NCI-H2107 (cell line): ENCODE data around the gene POLA1.

Experiments used
- DNase-seq: peaks from one replicate; lab custom pipeline; 2025; lab: John Stamatoyannopoulos, UW

POLA1 gene

DNA sequence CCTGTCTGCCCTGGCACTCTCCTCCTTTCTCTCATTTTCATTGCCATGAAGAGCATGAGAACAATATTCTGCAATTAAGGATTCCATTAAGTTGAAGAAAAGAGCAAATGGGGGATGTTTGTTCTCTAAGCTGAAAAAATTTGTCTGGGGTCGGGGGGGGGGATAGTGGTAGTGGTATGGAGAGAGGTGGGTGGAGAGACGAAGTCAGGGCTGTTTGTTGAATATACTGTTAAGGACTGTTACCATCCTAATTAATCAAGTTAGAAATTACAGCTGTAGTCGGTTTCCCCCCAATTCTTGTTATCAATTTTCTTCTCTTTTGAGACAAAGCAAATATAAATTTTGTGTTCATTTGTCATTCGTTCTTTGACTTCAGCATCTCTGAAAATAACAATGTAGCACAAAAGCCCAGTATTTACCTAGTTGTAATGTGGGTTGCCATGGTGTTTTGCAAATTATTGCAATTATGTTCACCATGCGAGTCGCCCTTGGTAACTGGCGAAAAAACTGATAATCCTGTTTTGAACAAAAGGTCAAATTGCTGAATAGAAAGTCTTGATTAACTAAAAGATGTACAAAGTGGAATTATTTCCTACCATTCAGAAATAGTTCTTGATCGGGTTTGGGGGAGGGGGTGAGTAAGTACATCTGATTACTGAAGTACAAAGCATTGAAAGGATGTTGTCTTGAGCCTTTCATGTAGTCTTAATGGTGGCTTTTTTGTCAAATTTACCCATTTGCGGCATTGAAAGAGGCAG, 183.0 kb downstream of the POLA1 start:
- DNase-seq, result no peak

- DNase-seq, result no peak
Measured at GRCh38 chrX:24877288-24877664, 183.6 kb downstream of the POLA1 start.

GRCh38 chrX:24877854-24878650, 184.3 kb downstream of the POLA1 start:
- no peak for DNase-seq

DNA sequence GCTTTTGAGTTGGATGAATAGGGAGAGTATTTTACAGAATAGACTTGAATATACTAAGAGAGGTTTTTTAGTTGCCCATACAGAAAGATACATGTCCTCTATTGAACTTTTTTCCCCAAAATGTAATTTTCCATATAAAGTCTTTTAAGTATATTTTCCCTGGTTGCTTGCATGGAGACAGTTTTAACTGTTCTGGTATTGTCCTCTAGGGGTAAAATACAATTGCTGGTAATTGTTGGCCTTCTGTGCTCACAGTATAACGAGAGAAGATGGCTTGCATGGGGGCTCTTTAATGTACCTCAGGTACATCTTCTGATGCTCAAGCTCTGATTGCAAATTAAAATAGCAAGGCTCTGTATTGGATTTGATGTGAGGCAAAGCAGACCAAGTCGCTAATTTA, 186.0 kb downstream of the POLA1 start:
- DNase-seq, result no peak

GRCh38 chrX:24886916-24887315, 193.2 kb downstream of the POLA1 start:
- DNase-seq, result no peak

GRCh38 chrX:24890677-24891076, 197.0 kb downstream of the POLA1 start:
- DNase-seq, result no peak

DNA sequence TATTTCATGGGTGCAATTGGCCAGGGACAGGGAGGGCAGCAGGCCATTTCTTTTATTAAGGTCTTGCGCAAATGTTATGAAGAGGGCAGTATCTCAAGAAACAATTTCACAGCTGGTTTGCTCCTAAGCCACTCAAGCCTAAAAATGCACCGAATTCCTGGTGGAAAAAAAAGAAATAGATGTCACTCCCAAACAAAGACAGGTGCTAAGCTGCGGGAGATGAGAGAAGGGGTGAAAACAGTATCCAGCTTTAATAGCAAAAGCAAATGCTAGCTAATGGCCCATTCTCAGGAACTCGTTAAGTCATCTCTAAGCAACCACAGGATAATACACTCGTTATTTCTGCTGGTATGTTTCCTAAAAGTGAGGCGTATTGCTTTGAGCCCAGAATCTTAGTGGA, 205.7 kb downstream of the POLA1 start:
- DNase-seq, result no peak

GRCh38 chrX:24900234-24900633, 206.5 kb downstream of the POLA1 start:
- DNase-seq, result no peak

DNA sequence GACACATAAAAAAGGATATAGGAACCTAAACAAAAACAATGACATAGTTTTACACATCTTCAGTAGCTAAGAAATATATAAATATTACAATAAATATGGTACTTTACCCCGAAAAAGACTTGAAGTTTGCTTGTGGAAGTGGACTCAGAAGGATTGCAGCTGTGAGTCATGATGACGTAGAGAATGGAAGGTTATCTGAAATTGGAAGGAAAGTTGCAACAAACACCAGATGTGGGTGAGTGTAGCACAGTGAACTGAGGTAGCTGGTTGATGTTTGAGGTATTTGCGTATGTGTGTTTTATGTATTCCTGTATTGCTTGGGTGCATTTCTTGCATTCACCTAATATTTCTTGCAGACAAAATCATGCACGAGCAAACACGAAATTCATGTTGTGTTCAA, 209.1 kb downstream of the POLA1 start:
- DNase-seq, result no peak

- DNase-seq, result no peak
Measured at GRCh38 chrX:24918715-24919114, 225.0 kb downstream of the POLA1 start.

GRCh38 chrX:24920769-24921168, 227.1 kb downstream of the POLA1 start:
- no peak for DNase-seq

DNA sequence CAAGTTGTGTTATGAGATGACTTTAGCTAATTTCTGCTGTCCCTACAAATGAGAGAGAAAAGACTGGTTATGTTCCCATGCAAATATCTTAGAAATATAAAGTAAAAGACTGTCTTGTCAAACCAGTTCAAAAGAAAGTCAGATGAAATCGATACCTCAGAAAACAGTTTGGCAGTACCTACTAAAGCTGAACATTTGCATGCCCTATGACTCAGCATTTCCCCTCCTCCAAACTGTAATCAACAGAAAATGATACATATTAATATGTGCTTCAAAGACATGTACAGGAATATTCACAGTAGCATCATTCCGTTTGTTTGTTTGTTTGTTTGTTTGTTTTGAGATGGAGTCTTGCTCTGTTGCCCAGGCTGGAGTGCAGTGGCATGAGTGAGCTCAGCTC, 231.7 kb downstream of the POLA1 start:
- DNase-seq, result no peak

- DNase-seq, result no peak
Measured at GRCh38 chrX:24927372-24927771, 233.7 kb downstream of the POLA1 start.

GRCh38 chrX:24928114-24928513, 234.4 kb downstream of the POLA1 start:
- no peak for DNase-seq

- DNase-seq, result no peak
Measured at GRCh38 chrX:24934279-24934678, 240.6 kb downstream of the POLA1 start.

- DNase-seq, result no peak
Measured at GRCh38 chrX:24945009-24945408, 251.3 kb downstream of the POLA1 start.

- DNase-seq, result no peak
Measured at GRCh38 chrX:24946369-24946768, 252.7 kb downstream of the POLA1 start.

- DNase-seq, result no peak
Measured at GRCh38 chrX:24954732-24955131, 261.0 kb downstream of the POLA1 start.

GRCh38 chrX:24955372-24955930, 261.7 kb downstream of the POLA1 start:
- DNase-seq, result no peak

DNA sequence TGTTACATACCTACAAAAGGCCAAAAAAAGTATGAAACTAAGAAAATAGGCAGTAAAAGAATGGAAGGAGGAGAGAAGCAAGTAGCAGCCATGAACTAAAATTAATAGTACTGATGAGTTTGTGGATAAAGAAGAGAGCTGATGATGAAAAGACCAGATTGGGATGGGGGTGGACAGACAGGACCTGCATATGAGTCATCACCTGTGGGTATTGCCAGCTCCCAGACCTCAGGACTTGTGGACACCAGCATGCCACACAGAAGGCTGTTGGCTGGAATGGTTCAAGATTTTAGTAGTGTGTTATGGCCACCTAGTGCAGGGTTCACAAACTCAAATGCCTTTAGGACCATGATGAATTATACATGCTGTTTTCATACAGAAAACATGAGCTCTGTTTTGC, 263.1 kb downstream of the POLA1 start:
- DNase-seq, result no peak

DNA sequence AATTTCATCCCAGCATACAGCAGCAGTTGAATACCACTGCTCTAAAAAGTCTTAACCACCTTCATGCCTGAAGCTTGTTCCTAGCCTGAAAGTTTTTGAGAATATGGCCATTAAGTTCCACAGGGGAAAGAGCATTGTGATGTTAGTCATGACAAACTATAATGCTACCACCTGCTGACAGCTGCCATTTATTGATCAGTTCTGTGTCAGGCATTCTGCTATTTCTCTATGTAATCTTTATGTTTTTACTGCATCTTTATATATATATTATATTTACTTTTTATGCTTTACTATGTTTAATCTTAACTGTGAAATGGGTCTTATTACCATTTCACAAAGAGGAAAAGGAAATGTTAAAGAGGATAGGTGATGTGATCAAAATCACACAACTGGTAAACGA, 268.1 kb downstream of the POLA1 start:
- no peak for DNase-seq

- DNase-seq, result no peak
Measured at GRCh38 chrX:24963823-24964222, 270.1 kb downstream of the POLA1 start.

- no peak for DNase-seq
Measured at GRCh38 chrX:24965372-24965771, 271.7 kb downstream of the POLA1 start.
